ENCODE results near the gene PPM1H. TPM values are rescaled to one million over a fixed set of nuclear protein-coding genes. Genes with fewer than 3 reads are reported as not detected.

The PPM1H gene
- total and polyA plus RNA-seq, 2 donors (not counting 1 experiment from before 2014, with no cell fraction given), result 0.01 TPM; not detected in 1

DNA sequence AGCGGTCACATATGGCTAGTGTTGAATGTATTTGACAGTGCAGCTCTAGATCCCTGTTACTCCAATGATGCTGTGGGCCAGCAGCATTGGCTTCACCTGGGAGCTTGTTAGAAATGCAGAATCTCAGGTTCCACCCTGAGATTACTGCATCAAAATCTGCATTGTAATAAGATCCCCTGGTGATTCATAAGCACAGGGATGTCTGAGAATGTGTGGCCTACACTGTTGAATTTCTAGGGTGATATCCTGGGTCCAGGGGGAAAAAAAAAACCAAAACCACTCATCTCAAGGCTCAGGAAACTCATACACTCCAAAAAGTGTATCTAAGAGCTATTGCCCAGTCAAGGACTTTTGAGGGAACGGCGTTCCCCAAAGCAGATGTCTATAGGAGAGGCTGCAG, 196.8 kb downstream of the PPM1H start:
- Histone ChIP-seq H3K27me3 (replicated peaks in 1 of 4; ENCODE audit: control extremely low read depth in 1 of 4, control insufficient read depth in 3 of 4, insufficient read depth in 4 of 4, low read length in 3 of 4) (no peaks in the 10 kb centered on the region), H3K9me3 (ENCODE audit: control extremely low read depth in 1 of 3, control insufficient read depth in 2 of 3, insufficient read depth in 1 of 3, low read length in 2 of 3) (no peaks in the 10 kb centered on the region), H4K20me1 (ENCODE audit: control insufficient read depth, insufficient read depth, low read length, poor library complexity, severe bottlenecking) (no peaks in the 10 kb centered on the region), H3K4me2 (replicated peaks; ENCODE audit: low read depth, low read length, poor library complexity, severe bottlenecking) (no peak overlapping the region), H3K9ac (ENCODE audit: low read length) (no peak overlapping the region), H3K4me3 (ENCODE audit: control extremely low read depth in 1 of 5, extremely low read depth in 1 of 5, insufficient read depth in 1 of 5, low read depth in 2 of 5, low read length in 4 of 5) (no peak overlapping the region), H3K27ac (ENCODE audit: low read length in 2 of 2) (no peak overlapping the region), H2AFZ (ENCODE audit: insufficient read depth, low read depth, low read length, poor library complexity, severe bottlenecking) (no peak overlapping the region), H3K4me1 (ENCODE audit: control insufficient read depth in 2 of 2, insufficient read depth in 2 of 2, low read length in 2 of 2) (no peaks in the 10 kb centered on the region), H3K79me2 (ENCODE audit: control insufficient read depth, insufficient read depth, low read length) (no peaks in the 10 kb centered on the region), H3K36me3 (replicated peaks in 1 of 2; ENCODE audit: control extremely low read depth in 1 of 2, control insufficient read depth in 1 of 2, extremely low read depth in 1 of 2, insufficient read depth in 2 of 2, low read length in 1 of 2) (no peaks in the 10 kb centered on the region)
- Mint-ChIP-seq H3K27ac (no peak overlapping the region), H3K4me3 (no peak overlapping the region), H3K27me3 (no peaks in the 10 kb centered on the region), H3K9me3 (ENCODE audit: insufficient read depth) (no peaks in the 10 kb centered on the region), H3K4me1 (no peaks in the 10 kb centered on the region)
- WGBS (ENCODE audit: insufficient coverage), result 96% methylated on average over 2 of the region's 3 CpGs
- no peak for ATAC-seq (ENCODE audit: low read depth)
- no peak for DNase-seq
- CTCF ChIA-PET, result no interaction called here
- intact Hi-C loops (cut with micrococcal nuclease), result no loop called here
- TF ChIP-seq EZH2 (IDR thresholded peaks at IDR 0.05; ENCODE audit: borderline replicate concordance, insufficient read depth, low read depth, low read length, poor library complexity, severe bottlenecking), result no peak
- TF ChIP-seq, protein P1, sequence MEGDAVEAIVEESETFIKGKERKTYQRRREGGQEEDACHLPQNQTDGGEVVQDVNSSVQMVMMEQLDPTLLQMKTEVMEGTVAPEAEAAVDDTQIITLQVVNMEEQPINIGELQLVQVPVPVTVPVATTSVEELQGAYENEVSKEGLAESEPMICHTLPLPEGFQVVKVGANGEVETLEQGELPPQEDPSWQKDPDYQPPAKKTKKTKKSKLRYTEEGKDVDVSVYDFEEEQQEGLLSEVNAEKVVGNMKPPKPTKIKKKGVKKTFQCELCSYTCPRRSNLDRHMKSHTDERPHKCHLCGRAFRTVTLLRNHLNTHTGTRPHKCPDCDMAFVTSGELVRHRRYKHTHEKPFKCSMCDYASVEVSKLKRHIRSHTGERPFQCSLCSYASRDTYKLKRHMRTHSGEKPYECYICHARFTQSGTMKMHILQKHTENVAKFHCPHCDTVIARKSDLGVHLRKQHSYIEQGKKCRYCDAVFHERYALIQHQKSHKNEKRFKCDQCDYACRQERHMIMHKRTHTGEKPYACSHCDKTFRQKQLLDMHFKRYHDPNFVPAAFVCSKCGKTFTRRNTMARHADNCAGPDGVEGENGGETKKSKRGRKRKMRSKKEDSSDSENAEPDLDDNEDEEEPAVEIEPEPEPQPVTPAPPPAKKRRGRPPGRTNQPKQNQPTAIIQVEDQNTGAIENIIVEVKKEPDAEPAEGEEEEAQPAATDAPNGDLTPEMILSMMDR (IDR thresholded peaks at IDR 0.05), result no peak
- POLR2A ChIA-PET, result no interaction called here

DNA sequence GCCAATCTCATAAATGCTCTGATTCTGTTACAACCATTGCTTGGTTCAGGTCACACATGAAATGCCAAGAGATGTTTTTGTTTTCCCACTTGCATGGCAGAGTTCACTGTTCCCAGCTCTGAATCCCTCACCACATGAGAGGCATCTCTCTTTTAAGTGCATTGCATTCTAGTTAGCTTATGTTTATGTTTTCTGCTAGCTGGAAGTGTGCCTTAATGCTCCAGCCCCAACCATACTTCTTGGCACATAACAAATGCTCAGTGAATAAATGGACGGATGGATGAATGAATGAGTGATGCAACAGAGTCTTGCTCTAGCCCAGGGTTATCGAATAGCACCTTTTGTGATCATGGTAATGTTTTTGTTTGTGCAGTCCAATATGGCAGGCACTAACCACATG, 197.3 kb downstream of the PPM1H start:
- no peaks in the 10 kb centered on the region for H3K9me3 Mint-ChIP-seq (ENCODE audit: insufficient read depth)
- ChIA-PET CTCF (no interaction called here), POLR2A (no interaction called here)
- Histone ChIP-seq H3K79me2 (ENCODE audit: control insufficient read depth, insufficient read depth, low read length) (no peaks in the 10 kb centered on the region), H3K27me3 (replicated peaks in 1 of 4; ENCODE audit: control extremely low read depth in 1 of 4, control insufficient read depth in 3 of 4, insufficient read depth in 4 of 4, low read length in 3 of 4) (no peaks in the 10 kb centered on the region), H2AFZ (ENCODE audit: insufficient read depth, low read depth, low read length, poor library complexity, severe bottlenecking) (no peak overlapping the region), H3K36me3 (replicated peaks in 1 of 2; ENCODE audit: control extremely low read depth in 1 of 2, control insufficient read depth in 1 of 2, extremely low read depth in 1 of 2, insufficient read depth in 2 of 2, low read length in 1 of 2) (no peaks in the 10 kb centered on the region), H4K20me1 (ENCODE audit: control insufficient read depth, insufficient read depth, low read length, poor library complexity, severe bottlenecking) (no peaks in the 10 kb centered on the region), H3K4me1 (ENCODE audit: control insufficient read depth in 2 of 2, insufficient read depth in 2 of 2, low read length in 2 of 2) (no peaks in the 10 kb centered on the region), H3K4me3 (ENCODE audit: control extremely low read depth in 1 of 5, extremely low read depth in 1 of 5, insufficient read depth in 1 of 5, low read depth in 2 of 5, low read length in 4 of 5) (no peak overlapping the region), H3K4me2 (replicated peaks; ENCODE audit: low read depth, low read length, poor library complexity, severe bottlenecking) (no peak overlapping the region), H3K9me3 (ENCODE audit: control extremely low read depth in 1 of 3, control insufficient read depth in 2 of 3, insufficient read depth in 1 of 3, low read length in 2 of 3) (no peaks in the 10 kb centered on the region), H3K9ac (ENCODE audit: low read length) (no peak overlapping the region), H3K27ac (ENCODE audit: low read length in 2 of 2) (no peak overlapping the region)
- WGBS (ENCODE audit: insufficient coverage), result 97% methylated on average over 2 of the region's 2 CpGs
- intact Hi-C loops (cut with micrococcal nuclease), result no loop called here
- TF ChIP-seq, protein P1 (IDR thresholded peaks at IDR 0.05), result no peak
- no peak for TF ChIP-seq EZH2 (IDR thresholded peaks at IDR 0.05; ENCODE audit: borderline replicate concordance, insufficient read depth, low read depth, low read length, poor library complexity, severe bottlenecking)
- DNase-seq, result no peak
- ATAC-seq (ENCODE audit: low read depth), result no peak
- no peaks in the 10 kb centered on the region for H3K27me3 Mint-ChIP-seq
- H3K27ac Mint-ChIP-seq, result no peak overlapping the region
- H3K4me3 Mint-ChIP-seq, result no peak overlapping the region
- no peaks in the 10 kb centered on the region for H3K4me1 Mint-ChIP-seq

Data from B cell (primary cell).